Ishikawa (cell line): Measurements from ENCODE around the gene COPS7A.

Experiments used
- CEBPB ChIP-seq: IDR thresholded peaks from 2 replicates; pipeline ENCODE4 v1.6.1; 2012
- CREB1 ChIP-seq: IDR thresholded peaks from 2 replicates; pipeline ENCODE4 v1.6.1; 2012; ENCODE audit warnings: low read depth
- EGR1 ChIP-seq: IDR thresholded peaks from 2 replicates; pipeline ENCODE4 v1.6.1; 2012
- EP300 ChIP-seq: IDR thresholded peaks from 2 replicates; pipeline ENCODE4 v1.6.1; 2012; ENCODE audit warnings: borderline replicate concordance
- FOXM1 ChIP-seq: IDR thresholded peaks from 2 replicates; pipeline ENCODE4 v1.6.1; 2012; ENCODE audit warnings: low read depth, borderline replicate concordance
- NFIC ChIP-seq: IDR thresholded peaks from 2 replicates; pipeline ENCODE4 v1.6.1; 2012
- RAD21 ChIP-seq: IDR thresholded peaks from 2 replicates; pipeline ENCODE4 v1.6.1; 2012; ENCODE audit warnings: low read depth
- REST ChIP-seq: IDR thresholded peaks from 2 replicates; pipeline ENCODE4 v1.6.1; 2012; ENCODE audit warnings: low read depth, mild to moderate bottlenecking
- TAF1 ChIP-seq: IDR thresholded peaks from 2 replicates; pipeline ENCODE4 v1.6.1; 2012; ENCODE audit warnings: low read depth, mild to moderate bottlenecking
- TCF12 ChIP-seq: IDR thresholded peaks from 2 replicates; pipeline ENCODE4 v1.6.1; 2012; ENCODE audit warnings: low read depth
- TEAD4 ChIP-seq: IDR thresholded peaks from 2 replicates; pipeline ENCODE4 v1.6.1; 2012
- USF1 ChIP-seq: IDR thresholded peaks from 2 replicates; pipeline ENCODE4 v1.6.1; 2012
- YY1 ChIP-seq: IDR thresholded peaks from 2 replicates; pipeline ENCODE4 v1.6.1; 2012; ENCODE audit warnings: low read depth
- ZBTB7A ChIP-seq: IDR thresholded peaks from 2 replicates; pipeline ENCODE4 v1.6.1; 2012; ENCODE audit warnings: low read depth
- TF ChIP-seq, protein P1 (sequence below): IDR thresholded peaks from 2 replicates; pipeline ENCODE4 v1.6.1; 2012

The COPS7A gene

DNA sequence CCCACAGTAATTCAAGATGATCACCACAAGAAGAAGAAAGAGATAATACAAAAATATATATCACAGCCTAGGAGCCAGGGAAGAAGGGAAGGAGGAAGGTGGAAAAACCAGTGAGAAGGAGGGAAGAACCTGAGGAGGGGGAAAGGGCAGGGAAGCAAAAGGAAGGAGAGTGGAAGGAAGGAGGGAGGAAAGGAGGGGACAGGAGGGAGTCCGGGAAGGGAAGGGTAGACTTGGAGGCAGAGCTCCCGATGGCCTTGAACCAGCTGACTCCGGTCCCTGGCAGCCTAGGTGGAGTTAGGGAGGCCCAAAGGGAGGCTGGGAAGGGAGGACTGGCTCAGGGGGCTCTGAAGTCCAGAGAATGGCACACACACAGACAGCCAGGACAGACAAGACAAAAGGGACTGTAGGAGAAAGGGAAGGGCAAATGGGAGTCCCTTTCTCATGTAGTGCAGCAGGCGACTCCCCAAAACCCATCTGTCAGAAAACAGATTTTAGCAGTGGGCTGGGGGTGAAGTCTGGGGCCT, 30.0 kb upstream of the COPS7A start:
- TF ChIP-seq TCF12 (no peak), EP300 (no peak), NFIC (no peak), TAF1 (no peak), RAD21 (no peak), FOXM1 (no peak)

DNA sequence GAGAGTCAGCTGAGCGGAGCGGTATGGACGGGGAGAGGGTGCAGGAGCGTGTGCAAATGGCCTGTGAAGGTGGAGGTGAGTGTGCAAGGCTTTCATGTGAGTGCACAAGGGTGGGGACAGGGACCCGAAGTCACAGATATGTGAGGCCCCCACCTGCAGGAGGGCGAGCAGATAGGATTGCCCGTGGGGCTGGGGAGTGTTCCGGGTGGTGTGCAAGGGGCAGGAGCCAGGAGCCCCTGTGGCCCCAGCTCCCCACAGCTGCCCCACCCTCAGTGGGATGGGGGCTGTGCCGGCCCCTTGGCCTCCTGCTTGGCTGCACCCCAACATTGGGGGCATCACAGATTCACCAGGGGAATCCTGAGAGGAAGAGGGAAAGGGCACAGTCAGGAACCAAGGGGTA, 29.1 kb upstream of the COPS7A start:
- TF ChIP-seq NFIC (no peak), FOXM1 (no peak), ZBTB7A (no peak), REST (no peak), EP300 (no peak), YY1 (no peak), TCF12 (no peak), CEBPB (no peak), TAF1 (no peak), CREB1 (no peak), EGR1 (no peak)

GRCh38 chr12:6695313-6696045, 28.4 kb upstream of the COPS7A start:
- TF ChIP-seq TAF1, result no peak
- TF ChIP-seq REST, result no peak
- TF ChIP-seq TEAD4, result no peak
- no peak for TF ChIP-seq EP300
- TF ChIP-seq USF1, result no peak
- no peak for TF ChIP-seq CEBPB
- TF ChIP-seq ZBTB7A, result no peak

DNA sequence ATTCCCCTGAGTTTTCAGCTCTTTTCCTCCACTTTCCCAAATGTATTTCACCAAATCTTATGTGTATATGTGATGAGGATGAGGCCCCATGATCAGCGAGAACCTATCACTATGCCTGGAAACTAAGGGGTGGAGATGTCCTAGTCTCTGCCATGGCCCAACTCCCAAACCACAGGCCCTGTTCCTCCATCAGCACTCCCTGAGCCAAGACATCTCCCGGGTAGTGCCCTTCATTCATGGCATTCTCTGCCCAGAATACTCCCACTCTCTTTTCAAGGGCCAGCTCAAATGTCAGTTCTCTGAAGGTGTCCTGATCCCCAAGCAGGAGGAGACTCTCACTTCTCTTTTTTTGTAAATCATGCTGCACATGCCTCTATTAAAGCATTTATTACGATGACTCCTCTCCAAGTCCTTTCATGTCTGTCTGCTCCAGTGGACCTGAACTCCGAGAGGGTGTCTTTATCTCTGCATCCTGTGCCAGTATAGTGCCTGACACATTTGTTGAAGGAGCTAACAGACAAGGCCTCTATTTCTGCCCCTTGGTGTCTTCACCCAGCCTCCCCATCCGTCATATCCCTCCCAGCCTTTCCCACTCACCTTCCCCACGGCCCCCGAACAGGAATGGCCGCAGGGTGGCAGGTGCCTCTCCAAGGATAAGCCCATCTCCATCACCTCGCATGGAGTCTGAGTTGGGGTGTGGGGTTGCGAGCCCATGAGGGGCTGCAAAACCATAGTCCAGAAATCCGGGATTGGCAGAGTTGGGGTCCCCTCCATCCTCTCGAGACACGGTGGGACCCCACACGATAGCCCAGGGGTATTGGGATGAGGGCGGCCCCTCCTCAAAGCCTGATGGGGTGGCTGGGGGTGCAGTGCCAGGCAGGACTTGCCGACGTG, 26.9 kb upstream of the COPS7A start:
- TF ChIP-seq TEAD4, result no peak
- no peak for TF ChIP-seq CEBPB
- TF ChIP-seq, protein P1, sequence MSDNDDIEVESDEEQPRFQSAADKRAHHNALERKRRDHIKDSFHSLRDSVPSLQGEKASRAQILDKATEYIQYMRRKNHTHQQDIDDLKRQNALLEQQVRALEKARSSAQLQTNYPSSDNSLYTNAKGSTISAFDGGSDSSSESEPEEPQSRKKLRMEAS, result no peak
- no peak for TF ChIP-seq NFIC
- TF ChIP-seq USF1, result no peak
- no peak for TF ChIP-seq REST
- no peak for TF ChIP-seq EP300
- no peak for TF ChIP-seq ZBTB7A
- TF ChIP-seq YY1, result no peak
- TF ChIP-seq RAD21, result no peak
- no peak for TF ChIP-seq TAF1
- no peak for TF ChIP-seq EGR1
- TF ChIP-seq FOXM1, result no peak
- TF ChIP-seq CREB1, result no peak
- no peak for TF ChIP-seq TCF12
